ENCODE results near the gene PPTC7.
"Not testable (repeated sequence)": the region's sequence is repeated elsewhere in the genome, so short reads cannot be mapped to it uniquely, and the experiment has no call there.

PPTC7 gene

GRCh38 chr12:110531741-110532333 lies 51.3 kb downstream of the PPTC7 start:
- DNase-seq, result no peak

DNA sequence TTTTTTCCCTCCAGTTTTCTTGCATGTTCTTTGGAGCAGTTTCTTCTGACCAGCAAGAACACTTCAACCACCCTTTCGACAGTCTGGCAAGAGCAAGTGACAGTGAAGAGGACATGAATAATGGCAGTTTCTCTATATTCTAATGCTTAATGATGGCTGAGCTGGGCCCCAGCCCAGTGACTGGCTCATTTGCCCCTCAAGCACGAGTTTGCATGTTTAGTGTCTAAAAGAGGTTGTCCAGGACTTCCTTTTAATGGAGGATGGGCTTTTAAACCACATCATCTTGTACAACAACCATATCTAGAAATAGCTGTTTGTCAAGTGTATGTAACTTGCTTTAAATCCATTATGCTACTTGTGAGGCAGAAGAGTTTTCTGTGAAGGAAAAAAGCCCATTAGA lies 52.6 kb downstream of the PPTC7 start:
- DNase-seq, result no peak

DNA sequence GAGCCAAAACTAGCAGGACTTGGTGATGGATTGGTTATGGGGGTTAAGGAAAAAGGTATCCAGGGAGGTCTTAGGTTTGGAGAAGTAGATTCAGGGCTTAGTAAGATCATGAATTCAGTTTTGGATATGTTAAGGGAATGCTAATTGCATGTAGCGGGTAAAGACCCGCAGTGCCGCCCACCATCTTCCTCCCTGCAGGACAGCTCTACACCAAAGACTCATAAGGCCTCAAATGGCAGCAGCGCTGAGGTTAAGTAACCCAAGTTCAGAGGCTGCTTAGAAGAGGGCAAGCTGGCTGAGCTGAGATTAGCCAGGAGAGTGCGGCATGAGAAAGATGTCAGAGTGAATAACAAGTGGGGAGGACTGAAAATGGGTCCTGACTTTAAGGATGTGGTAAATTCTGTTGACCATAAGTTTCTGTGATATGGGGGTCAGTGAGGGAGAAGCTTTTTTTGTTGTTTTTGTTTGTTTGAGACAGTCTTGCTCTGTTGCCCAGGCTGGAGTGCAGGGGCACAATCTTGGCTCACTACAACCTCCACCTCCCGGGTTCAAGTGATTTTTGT lies 54.8 kb downstream of the PPTC7 start:
- no peak for DNase-seq

DNA sequence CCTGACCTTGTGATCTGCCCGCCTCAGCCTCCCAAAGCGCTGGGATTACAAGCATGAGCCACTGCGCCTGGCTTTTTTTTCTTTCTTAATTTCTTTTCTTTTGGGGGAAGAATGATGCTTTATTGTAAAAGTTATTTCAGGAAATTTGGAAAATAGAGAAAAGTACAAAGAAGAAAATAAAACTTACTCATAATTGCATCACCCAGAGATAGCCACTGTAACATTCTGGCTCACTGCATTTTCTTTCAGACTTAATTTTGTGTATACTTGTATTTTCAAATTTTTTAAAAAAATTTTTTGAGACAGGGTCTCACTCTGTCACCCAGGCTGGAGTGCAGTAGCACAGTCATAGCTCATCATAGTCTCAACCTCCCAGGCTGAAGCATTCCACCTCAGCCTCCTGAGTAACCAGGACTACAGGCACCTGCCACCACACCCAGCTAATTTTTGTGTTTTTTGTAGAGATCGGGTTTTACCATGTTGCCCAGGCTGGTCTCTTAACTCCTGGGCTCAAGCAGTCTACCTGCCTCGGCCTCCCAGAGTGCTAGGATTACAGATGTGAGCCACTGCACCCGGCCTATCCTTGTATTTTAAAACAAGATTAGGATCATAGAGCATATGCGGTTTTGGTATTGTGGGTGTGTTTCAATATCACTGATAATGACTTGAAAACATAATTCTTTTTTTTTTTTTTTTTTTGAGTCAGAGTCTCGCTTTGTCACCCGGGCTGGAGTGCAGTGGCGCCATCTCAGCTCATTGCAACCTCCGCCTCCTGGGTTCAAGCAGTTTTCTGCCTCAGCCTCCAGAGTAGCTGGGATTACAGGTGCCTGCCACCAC lies 62.0 kb downstream of the PPTC7 start:
- not testable (repeated sequence) for DNase-seq

DNA sequence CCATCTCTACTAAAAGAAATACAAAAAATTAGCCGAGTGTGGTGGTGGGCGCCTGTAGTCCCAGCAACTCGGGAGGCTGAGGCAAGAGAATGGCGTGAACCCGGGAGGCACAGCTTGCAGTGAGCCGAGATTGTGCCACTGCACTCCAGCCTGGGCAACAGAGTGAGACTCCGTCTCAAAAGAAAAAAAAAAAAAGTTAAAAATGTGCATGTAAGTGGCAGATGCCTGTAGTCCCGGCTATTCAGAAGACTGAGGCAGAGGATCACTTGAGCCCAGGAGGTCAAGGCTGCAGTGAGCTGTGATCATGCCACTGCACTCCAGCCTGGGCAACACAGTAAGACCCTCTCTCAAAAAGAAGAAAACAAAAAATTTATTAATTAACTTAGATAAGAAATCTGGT lies 65.1 kb downstream of the PPTC7 start:
- DNase-seq, result not testable (repeated sequence)

DNA sequence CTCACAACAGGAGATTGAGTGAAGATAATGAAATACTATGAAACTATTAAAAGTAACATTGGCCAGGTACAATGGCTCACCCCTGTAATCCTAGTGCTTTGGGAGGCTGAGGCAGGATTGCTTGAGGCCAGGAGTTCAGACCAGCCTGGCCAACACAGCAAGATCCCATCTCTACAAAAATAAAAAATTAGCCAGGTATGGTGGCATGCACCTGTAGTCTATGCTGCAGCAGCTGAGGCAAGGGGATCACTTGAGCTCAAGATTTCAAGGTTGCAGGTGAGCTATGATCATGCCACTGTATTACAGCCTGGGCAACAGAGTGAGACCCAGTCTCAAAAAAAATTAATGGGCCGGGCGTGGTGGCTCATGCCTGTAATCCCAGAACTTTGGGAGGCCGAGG lies 66.1 kb downstream of the PPTC7 start:
- no peak for DNase-seq

GRCh38 chr12:110514363-110514762 lies 68.8 kb downstream of the PPTC7 start:
- no peak for DNase-seq

GRCh38 chr12:110513842-110514241 lies 69.3 kb downstream of the PPTC7 start:
- no peak for DNase-seq

GRCh38 chr12:110508071-110508586 lies 75.0 kb downstream of the PPTC7 start:
- DNase-seq, result no peak

DNA sequence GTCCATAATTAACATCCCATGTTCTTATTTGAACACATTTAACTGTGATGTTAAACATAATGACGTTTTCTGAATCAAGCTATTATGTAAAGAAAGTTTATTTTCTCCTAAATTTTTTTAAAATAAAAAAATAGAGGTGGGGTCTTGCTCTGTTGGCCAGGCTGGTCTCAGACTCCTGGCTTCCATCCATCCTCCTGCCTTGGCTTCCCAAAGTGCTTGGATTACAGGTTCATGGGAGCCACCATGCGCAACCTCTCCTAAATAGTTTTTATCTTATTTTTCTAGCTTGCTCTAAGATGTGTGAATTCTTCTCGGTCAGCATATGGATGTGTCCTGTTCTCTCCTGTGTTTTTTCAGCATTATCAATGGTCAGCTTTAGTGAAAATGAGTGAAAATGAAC lies 77.8 kb downstream of the PPTC7 start:
- DNase-seq, result no peak

GRCh38 chr12:110503432-110503831 lies 79.7 kb downstream of the PPTC7 start:
- no peak for DNase-seq

DNA sequence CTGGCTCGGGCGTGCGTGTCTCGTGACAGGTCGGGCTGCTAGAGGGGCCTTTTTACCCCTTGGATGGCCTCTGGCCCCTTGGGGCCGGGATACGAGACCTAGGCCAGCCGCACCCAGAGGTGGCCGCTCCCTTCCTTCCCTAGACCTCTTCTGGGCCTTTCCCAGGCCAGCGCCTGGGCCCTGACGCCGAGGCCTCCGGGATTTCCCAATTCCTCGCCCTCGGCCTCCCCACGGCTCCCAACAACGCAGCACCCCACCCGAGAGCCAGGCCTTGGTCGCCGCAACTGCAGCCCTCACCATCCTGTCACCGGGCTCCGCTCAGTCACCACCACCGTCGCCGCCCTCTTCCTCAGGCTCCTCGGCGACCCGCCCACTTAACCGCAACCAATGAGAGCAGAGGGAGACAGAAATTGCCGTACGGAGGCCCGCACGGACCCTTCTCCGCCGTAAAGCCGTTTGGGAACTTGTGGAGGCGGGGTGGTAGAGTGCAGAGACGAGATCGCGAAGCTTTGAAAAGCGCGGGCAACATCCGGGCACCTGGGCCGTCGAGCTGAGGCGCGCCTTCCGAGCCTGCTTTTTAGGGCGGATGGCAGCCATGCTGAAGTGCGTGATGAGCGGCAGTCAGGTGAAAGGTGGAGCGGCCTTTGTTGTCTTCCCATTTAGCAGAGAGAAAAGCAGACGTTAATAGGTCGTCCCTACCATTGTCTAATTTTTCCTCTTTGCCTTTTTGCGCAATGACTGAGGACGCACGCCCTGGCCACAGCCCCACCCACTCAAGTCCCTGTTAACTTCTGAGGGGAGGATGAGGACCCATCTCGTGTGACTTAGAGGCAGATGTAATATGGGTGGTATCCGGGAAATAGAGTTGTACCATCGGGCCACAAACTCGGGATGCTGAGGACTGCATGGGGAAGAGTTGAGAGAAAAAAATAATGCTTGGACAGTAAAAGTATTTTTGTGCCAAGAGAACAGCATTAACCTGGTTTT lies 81.1 kb downstream of the PPTC7 start, which contains the start of the genes RAD9B and VPS29:
TSS of gene RAD9B (plus strand) at position 580 of the 987 bp plus-strand sequence. CDS start at position 587, 7 bp downstream.
TSS of gene VPS29 (minus strand) at position 360 of the 987 bp plus-strand sequence. CDS start at position 300, 60 bp downstream.
- DNase-seq, result peak; percentile 95 to 98

DNA sequence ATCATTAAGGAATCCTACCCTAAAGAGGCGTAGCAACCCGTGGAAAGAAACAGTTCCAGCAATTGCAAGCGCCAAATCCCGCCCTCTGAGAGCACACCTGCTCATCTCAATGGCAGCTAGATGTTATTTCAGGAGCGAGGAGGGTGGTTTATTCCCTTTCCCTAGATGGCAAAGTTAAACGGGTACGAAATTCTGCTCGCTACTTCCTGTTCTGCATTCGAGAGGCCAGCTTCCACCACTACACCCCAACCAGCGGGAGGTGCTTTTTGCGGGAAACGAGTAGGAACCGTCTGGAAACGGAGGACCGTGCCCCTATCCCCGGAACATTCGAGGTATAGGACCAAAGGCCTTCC lies 81.7 kb downstream of the PPTC7 start:
- peak; percentile 67 to 73 for DNase-seq

GRCh38 chr12:110498984-110499706 lies 84.0 kb downstream of the PPTC7 start:
- DNase-seq, result peak in 1 of 2 experiments; percentile 54

Measured in SW 1271 (cell line).